ENCODE results near the gene DSN1.

DNA sequence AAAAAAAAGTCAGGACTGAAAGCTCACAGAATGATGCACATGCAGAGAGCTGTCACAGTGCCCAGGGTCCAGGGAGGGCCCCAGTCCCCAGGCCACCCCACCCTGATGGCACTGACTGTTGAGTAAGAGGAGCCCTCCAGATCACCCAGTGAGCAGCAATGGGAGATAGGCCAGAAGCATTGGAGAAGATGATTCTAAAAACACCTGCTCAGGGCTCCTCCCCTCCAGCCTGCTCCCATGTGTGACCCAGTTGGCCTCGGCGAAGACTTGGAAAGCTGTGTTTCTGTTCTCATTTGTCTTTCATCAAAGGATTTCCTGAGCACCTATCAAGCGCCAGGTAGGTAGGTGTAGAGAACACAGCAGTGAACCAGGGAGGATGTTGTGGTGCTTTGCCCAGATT, 43.9 kb upstream of the DSN1 start:
- TF ChIP-seq, protein P1, sequence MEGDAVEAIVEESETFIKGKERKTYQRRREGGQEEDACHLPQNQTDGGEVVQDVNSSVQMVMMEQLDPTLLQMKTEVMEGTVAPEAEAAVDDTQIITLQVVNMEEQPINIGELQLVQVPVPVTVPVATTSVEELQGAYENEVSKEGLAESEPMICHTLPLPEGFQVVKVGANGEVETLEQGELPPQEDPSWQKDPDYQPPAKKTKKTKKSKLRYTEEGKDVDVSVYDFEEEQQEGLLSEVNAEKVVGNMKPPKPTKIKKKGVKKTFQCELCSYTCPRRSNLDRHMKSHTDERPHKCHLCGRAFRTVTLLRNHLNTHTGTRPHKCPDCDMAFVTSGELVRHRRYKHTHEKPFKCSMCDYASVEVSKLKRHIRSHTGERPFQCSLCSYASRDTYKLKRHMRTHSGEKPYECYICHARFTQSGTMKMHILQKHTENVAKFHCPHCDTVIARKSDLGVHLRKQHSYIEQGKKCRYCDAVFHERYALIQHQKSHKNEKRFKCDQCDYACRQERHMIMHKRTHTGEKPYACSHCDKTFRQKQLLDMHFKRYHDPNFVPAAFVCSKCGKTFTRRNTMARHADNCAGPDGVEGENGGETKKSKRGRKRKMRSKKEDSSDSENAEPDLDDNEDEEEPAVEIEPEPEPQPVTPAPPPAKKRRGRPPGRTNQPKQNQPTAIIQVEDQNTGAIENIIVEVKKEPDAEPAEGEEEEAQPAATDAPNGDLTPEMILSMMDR (IDR thresholded peaks at IDR 0.05): no peak
- TF ChIP-seq EP300 (IDR thresholded peaks at IDR 0.05) (no peak), POLR2AphosphoS5 (IDR thresholded peaks at IDR 0.05) (no peak), POLR2A (IDR thresholded peaks at IDR 0.05) (no peak)

Data from stomach (tissue), 4 donors.